IMR-90 (cell line): ENCODE results near the gene MMP14. TPM values are rescaled to one million over a fixed set of nuclear protein-coding genes. Genes with fewer than 3 reads are reported as not detected.

Source experiments
- ATAC-seq: fragments of 200-7000 bp; cut with Tn5 transposase; 2 replicates; pipeline ENCODE4 v1.9.1; 2020; ENCODE audit warnings: low read depth, mild to moderate bottlenecking, moderate library complexity
- BruUV-seq: library from RNA; stranded (reverse); fragments of 400-500 nt; replicated peaks from 2 replicates; lab custom pipeline; 2021; lab: Mats Ljungman, UMichigan
- CTCF ChIA-PET: fragments of 300-600 bp; formaldehyde crosslinking; extraction: SDS; loops from one replicate; lab custom pipeline; 2021; ENCODE audit warnings: antibody characterized with exemption; lab: Yijun Ruan, JAX
- POLR2A ChIA-PET: fragments of 300-600 bp; sonication (Branson Sonifier 250); formaldehyde crosslinking; loops from one replicate; lab custom pipeline; 2022; ENCODE audit warnings: antibody characterized with exemption; ENCODE audit not compliant: unreplicated experiment; lab: Charles Lee
- DNase-seq: peaks from one replicate; pipeline ENCODE4 v3.0.0; 2013
- H2AFZ ChIP-seq: replicated peaks from 2 replicates; pipeline ENCODE3; 2013; ENCODE audit warnings: low read length, mild to moderate bottlenecking; ENCODE audit not compliant: poor library complexity
- H2AK5ac ChIP-seq: 2 replicates; pipeline ENCODE4 v1.6.1; 2013; ENCODE audit warnings: low read depth, low read length, inconsistent platforms
- H2AK9ac ChIP-seq: replicated peaks from 2 replicates; pipeline ENCODE3; 2013; ENCODE audit warnings: mild to moderate bottlenecking, low read depth, low read length, moderate library complexity; ENCODE audit not compliant: poor library complexity
- H2BK120ac ChIP-seq: 2 replicates; pipeline ENCODE4 v1.6.1; 2013; ENCODE audit warnings: low read depth, low read length, inconsistent platforms
- H2BK15ac ChIP-seq: 3 replicates; pipeline ENCODE4 v1.6.1; 2013; ENCODE audit warnings: low read depth, low read length, inconsistent platforms
- H2BK20ac ChIP-seq: 2 replicates; pipeline ENCODE4 v1.6.1; 2013; ENCODE audit warnings: low read depth, mild to moderate bottlenecking, inconsistent platforms, low read length, moderate library complexity
- H2BK5ac ChIP-seq: 2 replicates; pipeline ENCODE4 v1.6.1; 2013; ENCODE audit warnings: mild to moderate bottlenecking, low read depth, low read length, inconsistent platforms; ENCODE audit not compliant: poor library complexity, severe bottlenecking
- H3K14ac ChIP-seq: replicated peaks from 2 replicates; pipeline ENCODE4 v1.6.1; 2013; ENCODE audit warnings: low read depth, low read length, inconsistent platforms
- H3K18ac ChIP-seq: 2 replicates; pipeline ENCODE4 v1.6.1; 2013; ENCODE audit warnings: low read depth, low read length, control low read depth
- H3K23ac ChIP-seq: 2 replicates; pipeline ENCODE4 v1.6.1; 2013; ENCODE audit warnings: low read depth, low read length, inconsistent platforms
- H3K27ac ChIP-seq: 2 replicates; pipeline ENCODE4 v1.5.1; 2013; ENCODE audit warnings: mild to moderate bottlenecking, control low read depth, low read length; ENCODE audit not compliant: insufficient read depth
- H3K27me3 ChIP-seq: 2 replicates; pipeline ENCODE4 v1.6.1; 2013; ENCODE audit warnings: low read length; ENCODE audit not compliant: control insufficient read depth, insufficient read depth
- H3K36me3 ChIP-seq: 2 replicates; pipeline ENCODE4 v1.6.1; 2013; ENCODE audit warnings: low read length, mixed read lengths; ENCODE audit not compliant: control insufficient read depth, insufficient read depth
- H3K4ac ChIP-seq: 2 replicates; pipeline ENCODE4 v1.6.1; 2013; ENCODE audit warnings: low read depth, low read length, inconsistent platforms
- H3K4me1 ChIP-seq: 2 replicates; pipeline ENCODE4 v1.6.1; 2013; ENCODE audit warnings: low read length, mixed read lengths; ENCODE audit not compliant: control insufficient read depth, insufficient read depth
- H3K4me2 ChIP-seq: 2 replicates; pipeline ENCODE4 v1.6.1; 2013; ENCODE audit warnings: low read depth, mild to moderate bottlenecking, control low read depth, low read length, moderate library complexity
- H3K4me3 ChIP-seq: 2 replicates; pipeline ENCODE4 v1.5.1; 2013; ENCODE audit warnings: low read depth, mild to moderate bottlenecking, control low read depth, low read length, moderate library complexity; ENCODE audit not compliant: insufficient read depth
- H3K56ac ChIP-seq: 2 replicates; pipeline ENCODE4 v1.6.1; 2013; ENCODE audit warnings: low read length, inconsistent platforms; ENCODE audit not compliant: insufficient read depth; ENCODE audit errors: extremely low read depth
- H3K79me1 ChIP-seq, 2 experiments: 2 replicates each; pipeline ENCODE4 v1.6.1; 2013; ENCODE audit warnings: low read length in 2 of 2, inconsistent platforms in 1 of 2, low read depth in 1 of 2
- H3K9ac ChIP-seq: 2 replicates; pipeline ENCODE4 v1.6.1; 2013; ENCODE audit warnings: low read depth, low read length, control low read depth
- H3K9me1 ChIP-seq: 2 replicates; pipeline ENCODE4 v1.6.1; 2013; ENCODE audit warnings: low read length, inconsistent platforms; ENCODE audit not compliant: insufficient read depth
- H3K9me3 ChIP-seq: 2 replicates; pipeline ENCODE4 v1.6.1; 2013; ENCODE audit warnings: low read length; ENCODE audit not compliant: control insufficient read depth, insufficient read depth
- H4K20me1 ChIP-seq: 2 replicates; pipeline ENCODE4 v1.6.1; 2013; ENCODE audit warnings: low read length, inconsistent platforms; ENCODE audit not compliant: insufficient read depth
- H4K5ac ChIP-seq: 2 replicates; pipeline ENCODE4 v1.6.1; 2013; ENCODE audit warnings: mild to moderate bottlenecking, low read depth, low read length, control low read depth
- H4K8ac ChIP-seq, 2 experiments: 2 replicates each; pipeline ENCODE4 v1.6.1; 2013; ENCODE audit warnings: low read depth in 2 of 2, low read length in 2 of 2, control low read depth in 1 of 2, inconsistent platforms in 1 of 2
- H4K91ac ChIP-seq: 2 replicates; pipeline ENCODE4 v1.6.1; 2013; ENCODE audit warnings: low read depth, low read length, inconsistent platforms; ENCODE audit not compliant: insufficient read depth
- BHLHE40 ChIP-seq: fragments of 150-350 bp; IDR thresholded peaks from 2 replicates; pipeline ENCODE4 v1.6.1; 2016; ENCODE audit warnings: mild to moderate bottlenecking, low read depth, low read length
- CEBPB ChIP-seq: IDR thresholded peaks from 2 replicates; pipeline ENCODE4 v1.6.1; 2012; ENCODE audit warnings: low read depth, low read length, improper control_type of control experiment
- CHD1 ChIP-seq: IDR thresholded peaks from 2 replicates; pipeline ENCODE4 v1.6.1; 2012; ENCODE audit warnings: low read depth, low read length, improper control_type of control experiment
- CTCF ChIP-seq: conservative IDR thresholded peaks from 2 replicates; pipeline ENCODE4 v1.5.1; 2012; ENCODE audit warnings: mild to moderate bottlenecking, low read depth, low read length, improper control_type of control experiment
- ELK1 ChIP-seq: fragments of 150-350 bp; IDR thresholded peaks from 2 replicates; pipeline ENCODE4 v1.6.1; 2016; ENCODE audit warnings: low read depth, mild to moderate bottlenecking, low read length, moderate library complexity, borderline replicate concordance
- FOS ChIP-seq: fragments of 150-350 bp; IDR thresholded peaks from 2 replicates; pipeline ENCODE4 v1.6.1; 2016; ENCODE audit warnings: low read depth, low read length
- NFE2L2 ChIP-seq: fragments of 150-350 bp; IDR thresholded peaks from 2 replicates; pipeline ENCODE4 v1.6.1; 2016; ENCODE audit warnings: low read depth, mild to moderate bottlenecking, low read length
- POLR2A ChIP-seq: IDR thresholded peaks from 2 replicates; pipeline ENCODE4 v1.6.1; 2012; ENCODE audit warnings: mild to moderate bottlenecking, low read depth, low read length
- RCOR1 ChIP-seq: IDR thresholded peaks from 2 replicates; pipeline ENCODE4 v1.6.1; 2012; ENCODE audit warnings: mild to moderate bottlenecking, low read length, improper control_type of control experiment; ENCODE audit not compliant: insufficient replicate concordance
- RFX5 ChIP-seq: IDR thresholded peaks from 2 replicates; pipeline ENCODE4 v1.8.0; 2012; ENCODE audit warnings: low read depth, mild to moderate bottlenecking, low read length, moderate library complexity
- SMC3 ChIP-seq: fragments of 150-350 bp; IDR thresholded peaks from 2 replicates; pipeline ENCODE4 v1.6.1; 2016; ENCODE audit warnings: low read depth, mild to moderate bottlenecking, antibody characterized with exemption, low read length, moderate library complexity
- WGBS, 2 experiments: methylation state at CpG; one replicate each; pipeline versions ENCODE4 v1.1.5 to v1.1.7; 2013; ENCODE audit warnings: missing lambda C conversion rate in 2 of 2; ENCODE audit not compliant: insufficient read length in 1 of 2; ENCODE audit errors: extremely low coverage in 2 of 2; 5-methylcytosine and 5-hydroxymethylcytosine counted together
- dilution Hi-C: fragments of 300-500 bp; cut with HindIII; formaldehyde crosslinking; loops from one replicate; pipeline ENCODE4 v1.14.3; 2018; ENCODE audit warnings: low sequenced_read_pairs; ENCODE audit not compliant: unreplicated experiment
- in situ Hi-C: fragments of 300-500 bp; cut with MboI; formaldehyde crosslinking; loops from 3 replicates; pipeline ENCODE4 v1.14.3; 2019; ENCODE audit warnings: low sequenced_read_pairs, inconsistent platforms, mixed read lengths
- intact Hi-C: fragments of 100-400 bp; cut with micrococcal nuclease; formaldehyde crosslinking; loops from 2 replicates; pipeline ENCODE4 v1.10.0; 2022
- polyA plus RNA-seq, 3 experiments: library from polyadenylated mRNA; depleted of rRNA; stranded (reverse); fragments of >200 nt; gene quantifications; 2 replicates each; pipeline ENCODE4 v1.2.3, GENCODE V29; 2012; ENCODE audit warnings: low replicate concordance in 1 of 3
- total RNA-seq: library from RNA; depleted of rRNA; stranded (reverse); fragments of >200 nt; gene quantifications from 2 replicates; pipeline ENCODE4 v1.2.3, GENCODE V29; 2012

MMP14 gene
- total and polyA plus RNA-seq, 2 of the 4 experiments (the other 2 are of a cell fraction) = 156 to 315 TPM

GRCh38 chr14:22843123-22843925 lies 6.9 kb downstream of the MMP14 start (continued):
- no peak for TF ChIP-seq SMC3

DNA sequence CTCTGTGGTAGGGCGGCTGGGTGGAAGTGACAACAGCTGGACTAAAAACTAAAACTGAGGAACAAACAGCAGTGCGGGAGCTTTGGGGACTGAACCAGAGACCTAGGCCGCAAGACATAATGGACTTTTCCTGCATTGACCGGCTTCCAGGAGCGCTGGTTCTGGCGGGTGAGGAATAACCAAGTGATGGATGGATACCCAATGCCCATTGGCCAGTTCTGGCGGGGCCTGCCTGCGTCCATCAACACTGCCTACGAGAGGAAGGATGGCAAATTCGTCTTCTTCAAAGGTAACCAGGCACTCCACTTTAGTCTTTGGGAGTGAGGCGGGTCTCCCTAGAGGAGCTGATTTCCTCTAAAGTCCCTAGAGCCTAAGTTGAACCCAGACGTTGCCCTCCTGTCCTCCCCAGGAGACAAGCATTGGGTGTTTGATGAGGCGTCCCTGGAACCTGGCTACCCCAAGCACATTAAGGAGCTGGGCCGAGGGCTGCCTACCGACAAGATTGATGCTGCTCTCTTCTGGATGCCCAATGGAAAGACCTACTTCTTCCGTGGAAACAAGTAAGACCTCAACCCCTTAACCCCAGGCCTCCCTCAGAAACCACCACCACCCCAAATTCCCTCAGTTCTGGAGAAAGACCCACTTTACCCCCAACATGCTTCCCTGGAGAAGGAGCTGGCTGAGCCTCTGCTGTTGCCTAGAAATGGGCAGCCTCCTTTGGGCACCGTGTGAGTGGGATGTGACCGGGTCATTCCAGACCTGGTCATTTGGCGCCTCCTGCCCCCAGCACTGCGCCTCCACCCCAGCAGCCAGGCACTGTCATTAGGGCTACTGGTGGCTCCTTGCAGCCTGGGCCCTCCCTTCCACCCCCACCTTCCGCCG lies 8.1 kb downstream of the MMP14 start:
- BruUV-seq = no TSS peak
- CTCF ChIA-PET = no interaction called here
- ATAC-seq = no peak
- no peak for TF ChIP-seq FOS
- TF ChIP-seq CHD1 = no peak
- TF ChIP-seq ELK1 = no peak
- TF ChIP-seq SMC3 = no peak
- TF ChIP-seq RCOR1 = no peak
- TF ChIP-seq CTCF = no peak
- TF ChIP-seq CEBPB = no peak
- no peak for TF ChIP-seq BHLHE40
- no peak for TF ChIP-seq RFX5
- no peak for TF ChIP-seq NFE2L2
- TF ChIP-seq POLR2A = no peak

More for the DNA sequence above, 8.1 kb downstream of the MMP14 start:
- DNase-seq = no peak
- Histone ChIP-seq H3K18ac (no peak overlapping the region), H3K9me3 (no peaks in the 10 kb centered on the region), H2BK120ac (no peak overlapping the region), H3K36me3 (peaks cover 65% of the 10 kb centered on the region), H3K4me1 (peaks cover 41% of the 10 kb centered on the region), H4K8ac (peak overlapping the region in 1 of 2 experiments; percentile 16; a peak in 1 of 4 replicates), H3K14ac (no peak overlapping the region), H2BK15ac (no peak overlapping the region), H3K23ac (no peak overlapping the region; the same call in 1 of the 2 replicates), H4K5ac (no peak overlapping the region), H2AK5ac (no peak overlapping the region), H2BK5ac (no peak overlapping the region), H2AK9ac (peak overlapping the region; percentile 69), H3K27ac (peak overlapping the region; percentile 8; the same call in 1 of the 2 replicates), H3K9ac (no peak overlapping the region), H4K20me1 (peaks cover 54% of the 10 kb centered on the region; the same call in 1 of the 2 replicates), H3K4me3 (no peak overlapping the region), H2AFZ (peak overlapping the region; percentile 14), H4K91ac (no peak overlapping the region), H2BK20ac (no peak overlapping the region), H3K56ac (no peak overlapping the region), H3K9me1 (peaks cover 27% of the 10 kb centered on the region), H3K4ac (no peak overlapping the region; the same call in 1 of the 2 replicates), H3K4me2 (no peak overlapping the region), H3K79me1 (peaks cover 10 to 71% of the 10 kb centered on the region in 2 experiments; a peak in 3 of 4 replicates), H3K27me3 (no peaks in the 10 kb centered on the region)
- POLR2A ChIA-PET = no interaction called here
- intact Hi-C loops (no loop called here), in situ Hi-C loops (loop anchor here (10.0 kb wide), 1 partner anchor 260 kb away; the partner anchor contains the start of gene DAD1), dilution Hi-C loops (no loop called here)
- WGBS, 2 experiments = 98% methylated on average over 14 of the region's 22 CpGs; no CpG with 5 or more reads in 1 of the 2 experiments
